Stimulated activated CD4-positive, alpha-beta T cell treated with anti-CD3 and anti-CD28 coated beads, Interleukin-4, amount 100 ng/mL, for 4 hours (primary cell): ENCODE results near the gene PTPRU.

Experiments
- DNase-seq, 2 experiments: peaks; one replicate each; pipeline ENCODE4 v3.0.0-alpha.2; 2020

The PTPRU gene

DNA sequence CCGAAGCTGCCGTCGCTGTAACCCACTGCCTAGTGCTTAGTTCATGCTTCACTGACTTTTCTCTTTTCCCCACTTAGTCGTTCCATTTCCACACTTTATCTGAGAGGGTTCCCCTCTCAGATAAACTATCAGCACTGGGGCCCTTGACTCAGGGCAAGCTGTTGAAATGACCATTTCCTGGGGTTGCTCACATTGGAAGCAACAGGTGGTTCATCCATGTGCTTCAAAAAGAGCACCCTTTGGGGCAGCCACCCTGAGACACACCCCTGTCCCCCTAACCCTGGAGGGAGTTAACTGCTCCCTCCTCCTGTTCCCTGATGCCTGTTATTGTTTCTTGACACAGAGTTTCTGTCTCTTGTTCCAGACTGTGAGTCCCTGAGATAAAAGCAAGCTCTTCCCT, 107.2 kb downstream of the PTPRU start:
- DNase-seq: no peak

DNA sequence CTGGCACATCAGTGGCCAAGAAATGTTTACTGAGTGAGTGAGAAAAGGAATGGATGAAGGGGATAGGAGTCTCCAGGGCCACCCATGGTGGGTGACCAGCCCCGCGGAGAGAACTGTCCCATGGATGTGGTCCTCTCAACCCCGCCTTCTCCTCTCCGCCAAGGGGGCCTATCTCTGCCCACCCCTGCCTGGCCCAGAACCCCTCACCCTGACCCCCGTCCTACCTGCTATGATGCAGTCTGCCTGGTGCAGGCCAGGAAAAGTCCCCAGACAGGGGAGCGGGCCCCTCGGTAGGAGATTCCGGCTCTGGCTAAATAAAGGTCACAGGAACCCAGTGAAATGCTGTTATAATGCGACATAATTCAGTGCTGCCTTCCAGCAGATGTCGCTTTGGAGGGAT, 107.6 kb downstream of the PTPRU start:
- no peak for DNase-seq

DNA sequence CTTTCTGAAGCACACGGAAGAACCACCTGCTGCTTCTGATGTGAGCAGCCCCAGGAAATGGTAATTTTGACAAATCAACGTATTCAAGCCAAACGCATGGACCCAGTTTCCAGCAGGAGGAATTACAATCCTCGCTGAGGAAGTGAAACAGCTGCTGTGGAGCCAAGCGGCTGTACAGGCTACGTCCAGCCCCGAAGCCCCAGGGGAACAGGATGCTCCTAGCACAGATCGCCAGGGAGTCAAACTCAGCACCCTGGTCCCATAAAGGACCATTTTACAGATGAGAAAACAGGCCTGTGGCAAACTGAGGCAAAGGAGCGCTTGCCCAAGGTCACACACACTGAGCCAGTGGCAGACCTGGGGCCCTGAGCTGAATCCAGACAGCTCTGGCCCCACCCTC, 108.0 kb downstream of the PTPRU start:
- DNase-seq: no peak

GRCh38 chr1:29346576-29346975, 110.3 kb downstream of the PTPRU start:
- no peak for DNase-seq

GRCh38 chr1:29349871-29350491, 113.7 kb downstream of the PTPRU start:
- no peak for DNase-seq

GRCh38 chr1:29352719-29353420, 116.5 kb downstream of the PTPRU start:
- no peak for DNase-seq

DNA sequence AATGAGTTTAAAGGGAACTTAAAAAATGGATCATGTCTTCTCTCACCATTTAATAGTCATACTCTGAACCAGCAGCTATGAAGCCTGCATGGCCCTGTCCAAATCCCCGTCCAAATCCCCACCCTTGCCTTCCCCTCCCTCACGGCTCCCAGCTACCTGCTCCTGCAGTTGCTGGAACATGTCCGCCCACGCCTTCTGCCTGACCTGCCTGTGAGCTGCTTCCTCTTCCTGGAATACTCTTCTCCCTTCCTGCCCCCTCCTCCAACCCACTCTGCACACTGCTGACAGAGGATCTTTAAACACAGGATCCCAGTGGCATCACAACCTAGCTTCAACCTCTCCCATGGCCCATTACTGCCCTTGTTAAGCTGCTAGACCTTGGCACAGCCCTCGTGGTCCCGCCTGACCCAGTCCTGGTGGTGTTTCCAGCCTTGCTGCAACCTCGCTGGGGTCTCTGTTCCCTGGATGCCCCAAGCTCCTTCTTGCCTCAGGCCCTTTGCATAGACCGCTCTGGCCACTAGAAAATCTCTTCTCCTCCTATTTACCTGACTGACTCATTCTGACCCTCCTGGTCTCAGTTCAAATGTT, 118.3 kb downstream of the PTPRU start:
- DNase-seq: no peak

- DNase-seq: no peak
Measured at GRCh38 chr1:29355375-29355774, 119.1 kb downstream of the PTPRU start.

DNA sequence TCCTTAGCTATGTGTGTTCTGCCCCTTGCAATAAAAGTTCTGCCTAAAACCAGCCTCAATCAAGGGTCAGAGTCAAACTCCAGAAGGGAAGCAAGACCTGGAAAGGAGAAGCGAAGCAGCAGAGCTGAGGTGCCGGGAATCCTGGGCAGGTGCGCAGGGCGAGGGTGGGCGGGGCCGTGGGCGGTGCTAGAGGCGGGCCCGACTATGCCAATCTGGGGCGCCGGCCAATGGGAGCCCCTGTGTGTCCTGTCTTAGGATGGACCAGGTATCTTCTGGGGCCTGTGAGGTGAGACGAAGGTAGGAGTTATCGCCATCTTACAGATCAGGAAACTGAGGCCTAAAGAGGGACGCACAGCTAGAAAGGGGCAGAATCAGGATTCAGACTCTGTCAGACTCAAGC, 120.3 kb downstream of the PTPRU start:
- no peak for DNase-seq

GRCh38 chr1:29357452-29357851, 121.1 kb downstream of the PTPRU start:
- DNase-seq: no peak

GRCh38 chr1:29358183-29358582, 121.9 kb downstream of the PTPRU start:
- DNase-seq: no peak

DNA sequence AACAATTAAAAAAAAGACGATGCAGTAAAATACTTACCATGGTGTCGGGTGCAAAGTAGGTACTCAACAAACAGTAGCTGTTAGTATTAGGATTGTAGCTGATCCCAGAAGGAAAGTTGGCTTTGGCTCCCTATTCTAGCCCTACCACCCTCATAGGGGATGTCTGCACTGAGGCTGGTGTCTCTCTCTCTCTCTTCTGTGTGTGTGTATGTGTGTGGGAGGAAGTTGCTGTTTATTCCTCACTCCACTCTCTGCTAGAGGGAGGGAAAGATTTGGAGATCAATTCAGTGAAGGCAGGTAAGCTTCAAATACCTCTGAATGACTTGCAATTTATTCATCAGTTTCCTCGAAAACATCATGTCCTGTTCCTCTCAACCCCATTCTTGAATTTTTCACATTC, 124.4 kb downstream of the PTPRU start:
- DNase-seq: no peak

- no peak for DNase-seq
Measured at GRCh38 chr1:29361686-29362085, 125.4 kb downstream of the PTPRU start.

- no peak for DNase-seq
Measured at GRCh38 chr1:29362116-29362515, 125.8 kb downstream of the PTPRU start.

DNA sequence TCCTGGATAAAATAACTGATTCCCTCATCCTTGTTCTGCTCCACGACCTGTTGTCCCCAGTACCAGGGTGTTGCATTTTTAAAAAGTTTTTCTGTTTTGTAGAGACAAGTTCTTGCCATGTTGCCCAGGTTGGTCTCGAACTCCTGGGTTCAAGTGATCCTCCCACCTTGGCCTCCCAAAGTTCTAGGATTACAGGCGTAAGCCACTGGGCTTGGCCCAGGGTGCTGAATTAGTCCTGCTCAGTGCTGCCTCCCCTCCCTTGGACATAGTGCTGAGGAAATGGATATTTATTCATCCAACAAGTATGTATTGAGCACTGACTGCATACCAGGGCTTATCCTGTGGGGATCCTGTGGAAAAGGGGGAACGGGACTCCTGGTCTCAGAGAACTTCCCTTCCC, 126.4 kb downstream of the PTPRU start:
- DNase-seq: no peak

DNA sequence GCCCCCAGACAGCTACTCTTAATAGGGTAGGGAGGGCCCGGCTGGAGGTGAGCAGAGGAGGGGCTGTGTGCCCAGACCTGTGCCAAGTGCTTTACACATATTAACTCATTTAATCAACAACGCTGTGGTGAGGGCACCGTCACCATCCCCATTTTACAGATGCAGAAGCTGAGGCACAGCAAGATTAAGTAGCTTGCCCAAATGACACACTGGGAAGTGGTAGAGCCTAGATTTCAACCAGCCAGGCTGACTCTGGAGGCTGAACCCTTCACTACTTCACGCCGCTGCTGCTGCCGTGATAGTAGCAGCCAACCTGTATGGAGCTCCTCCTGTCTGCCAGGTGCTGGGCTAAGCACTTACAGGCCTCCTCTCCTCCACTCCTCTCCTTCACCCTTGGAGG, 127.2 kb downstream of the PTPRU start:
- no peak for DNase-seq

DNA sequence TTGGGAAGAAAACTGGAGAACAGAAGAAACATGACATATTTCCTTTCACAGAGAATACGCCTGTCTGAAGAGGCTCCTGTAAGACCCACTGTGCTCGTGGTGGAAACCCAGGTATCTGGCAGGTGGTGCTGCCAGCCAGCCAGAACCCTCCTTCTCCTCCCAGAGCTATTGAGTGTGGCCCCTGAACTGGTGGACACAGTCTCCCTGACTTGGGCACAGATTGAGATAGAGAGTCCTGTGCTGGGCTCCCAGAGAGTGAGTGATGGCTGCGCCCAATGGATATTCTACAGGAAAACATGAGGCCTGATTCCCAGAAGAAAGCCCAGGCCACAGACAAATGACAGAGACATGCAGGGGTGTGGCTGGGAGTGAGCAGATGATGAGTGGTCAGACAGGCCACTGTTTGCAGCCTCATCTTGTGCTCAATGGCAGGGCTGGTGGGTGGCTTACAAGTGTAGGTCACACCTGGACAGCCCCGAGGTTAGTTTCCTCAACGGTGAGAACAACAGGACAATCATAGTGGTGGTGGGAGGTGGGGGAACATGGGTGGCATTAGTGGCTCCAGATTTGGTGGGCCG, 127.9 kb downstream of the PTPRU start:
- DNase-seq: no peak

- no peak for DNase-seq
Measured at GRCh38 chr1:29365906-29366670, 129.8 kb downstream of the PTPRU start.

GRCh38 chr1:29368936-29369932, 132.9 kb downstream of the PTPRU start:
- DNase-seq: no peak

DNA sequence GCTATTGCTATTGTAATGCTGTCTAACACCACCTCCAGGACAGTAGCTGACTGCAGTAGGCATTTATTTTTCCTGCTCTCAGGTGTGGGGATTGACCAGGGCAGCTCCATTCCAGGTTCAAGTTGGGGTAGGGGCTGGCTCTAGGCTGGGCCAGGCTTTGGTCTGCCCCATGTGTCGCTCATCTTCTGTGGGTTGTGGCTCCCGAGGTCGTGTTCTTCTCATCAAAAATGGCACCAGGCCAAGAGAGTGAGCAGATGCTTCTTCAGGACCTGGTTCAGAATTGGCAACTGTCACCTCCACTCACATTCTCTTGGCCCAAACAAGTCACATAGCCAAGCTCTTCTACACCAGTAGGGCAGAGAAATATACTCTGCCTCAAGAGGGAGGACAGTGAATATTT, 133.7 kb downstream of the PTPRU start:
- DNase-seq: no peak

GRCh38 chr1:29371332-29371731, 135.0 kb downstream of the PTPRU start:
- no peak for DNase-seq

- no peak for DNase-seq
Measured at GRCh38 chr1:29372108-29372507, 135.8 kb downstream of the PTPRU start.
